SK-N-MC (cell line): ENCODE results near the gene DCAF17.

Experiments
- DNase-seq: peaks from one replicate; pipeline ENCODE4 v3.0.0-alpha.2; 2011; ENCODE audit warnings: low read depth, low spot score
- H3K27ac ChIP-seq: fragments of 200-600 bp; sonication (generic); 2 replicates; pipeline ENCODE4 v1.5.1; 2016; ENCODE audit warnings: mixed run types
- H3K36me3 ChIP-seq: fragments of 200-600 bp; sonication (generic); 2 replicates; pipeline ENCODE4 v1.6.1; 2017; ENCODE audit warnings: antibody characterized with exemption, low read length, mixed read lengths; ENCODE audit not compliant: insufficient read depth
- H3K4me3 ChIP-seq: fragments of 200-600 bp; sonication (generic); 2 replicates; pipeline ENCODE4 v1.5.1; 2016
- H3K9ac ChIP-seq: fragments of 200-600 bp; sonication (generic); 2 replicates; pipeline ENCODE4 v1.8.0; 2017; ENCODE audit warnings: mixed run types, mixed read lengths; ENCODE audit not compliant: insufficient read length
- H3K9me3 ChIP-seq: fragments of 200-600 bp; sonication (generic); 2 replicates; pipeline ENCODE4 v1.6.1; 2017; ENCODE audit warnings: low read depth, mild to moderate bottlenecking, antibody characterized with exemption, low read length, moderate library complexity, mixed read lengths
- EZH2 ChIP-seq: fragments of 200-600 bp; sonication (generic); IDR thresholded peaks from one replicate; pipeline ENCODE4 v1.6.1; 2017; ENCODE audit warnings: antibody characterized with exemption
- FOXP2 ChIP-seq: optimal IDR thresholded peaks from 2 replicates; pipeline ENCODE3; 2011; ENCODE audit warnings: mild to moderate bottlenecking, moderate library complexity; ENCODE audit not compliant: insufficient read depth; ENCODE audit errors: extremely low read length, control extremely low read depth
- POLR2AphosphoS5 ChIP-seq: IDR thresholded peaks from 2 replicates; pipeline ENCODE4 v1.6.1; 2012; ENCODE audit warnings: mild to moderate bottlenecking, low read depth, low read length, borderline replicate concordance

The DCAF17 gene

GRCh38 chr2:171399292-171399691 is 34.7 kb upstream of the DCAF17 start:
- Histone ChIP-seq H3K27ac (no peak overlapping the region), H3K36me3 (peaks cover 9% of the 10 kb centered on the region), H3K9me3 (peaks cover 8% of the 10 kb centered on the region; the same call in 1 of the 2 replicates), H3K9ac (no peak overlapping the region), H3K4me3 (no peak overlapping the region)
- no peak for DNase-seq
- TF ChIP-seq FOXP2, result no peak
- TF ChIP-seq EZH2, result no peak
- TF ChIP-seq POLR2AphosphoS5, result no peak

GRCh38 chr2:171400395-171400794 is 33.6 kb upstream of the DCAF17 start:
- Histone ChIP-seq H3K4me3 (no peak overlapping the region), H3K9me3 (peaks cover 8% of the 10 kb centered on the region; the same call in 1 of the 2 replicates), H3K36me3 (peaks cover 9% of the 10 kb centered on the region), H3K27ac (no peak overlapping the region), H3K9ac (no peak overlapping the region)
- TF ChIP-seq POLR2AphosphoS5, result no peak
- TF ChIP-seq EZH2, result no peak
- no peak for DNase-seq

- TF ChIP-seq EZH2, result no peak
- TF ChIP-seq FOXP2, result no peak
- TF ChIP-seq POLR2AphosphoS5, result no peak
- Histone ChIP-seq H3K27ac (no peak overlapping the region), H3K9ac (no peak overlapping the region), H3K4me3 (no peak overlapping the region), H3K36me3 (peaks cover 9% of the 10 kb centered on the region), H3K9me3 (peaks cover 8% of the 10 kb centered on the region; the same call in 1 of the 2 replicates)
- no peak for DNase-seq
Measured at GRCh38 chr2:171401947-171402346, 32.1 kb upstream of the DCAF17 start.

- Histone ChIP-seq H3K36me3 (peaks cover 6% of the 10 kb centered on the region; the same call in 1 of the 2 replicates), H3K9ac (no peak overlapping the region), H3K4me3 (no peak overlapping the region), H3K9me3 (no peaks in the 10 kb centered on the region; the same call in 1 of the 2 replicates), H3K27ac (no peak overlapping the region)
- no peak for DNase-seq
- TF ChIP-seq EZH2 (no peak), FOXP2 (no peak), POLR2AphosphoS5 (no peak)
Measured at GRCh38 chr2:171402906-171403580, 31.0 kb upstream of the DCAF17 start.

- H3K4me3 ChIP-seq, result no peak overlapping the region
- H3K27ac ChIP-seq, result no peak overlapping the region
- 0 out of 2 replicates have a peak, but pooled peaks cover 3% of the 10 kb centered on the region for H3K36me3 ChIP-seq
- H3K9me3 ChIP-seq, result no peaks in the 10 kb centered on the region
- TF ChIP-seq POLR2AphosphoS5, result no peak
- no peak for TF ChIP-seq EZH2
- TF ChIP-seq FOXP2, result no peak
- H3K9ac ChIP-seq, result no peak overlapping the region
- DNase-seq, result no peak
Measured at GRCh38 chr2:171404261-171404660, 29.8 kb upstream of the DCAF17 start.

- Histone ChIP-seq H3K27ac (no peak overlapping the region), H3K36me3 (0 out of 2 replicates have a peak, but pooled peaks cover 3% of the 10 kb centered on the region), H3K4me3 (no peak overlapping the region), H3K9me3 (no peaks in the 10 kb centered on the region), H3K9ac (no peak overlapping the region)
- no peak for DNase-seq
- no peak for TF ChIP-seq POLR2AphosphoS5
- TF ChIP-seq FOXP2, result no peak
- TF ChIP-seq EZH2, result no peak
Measured at GRCh38 chr2:171404719-171405118, 29.3 kb upstream of the DCAF17 start.

- TF ChIP-seq FOXP2 (no peak), EZH2 (no peak), POLR2AphosphoS5 (no peak)
- Histone ChIP-seq H3K9me3 (no peaks in the 10 kb centered on the region), H3K27ac (no peak overlapping the region), H3K36me3 (0 out of 2 replicates have a peak, but pooled peaks cover 3% of the 10 kb centered on the region), H3K4me3 (no peak overlapping the region), H3K9ac (no peak overlapping the region)
- no peak for DNase-seq
Measured at GRCh38 chr2:171405546-171405945, 28.5 kb upstream of the DCAF17 start.

GRCh38 chr2:171406044-171406443 is 28.0 kb upstream of the DCAF17 start:
- no peak overlapping the region for H3K4me3 ChIP-seq
- 0 out of 2 replicates have a peak, but pooled peaks cover 3% of the 10 kb centered on the region for H3K36me3 ChIP-seq
- no peak overlapping the region for H3K9ac ChIP-seq
- DNase-seq, result no peak
- H3K27ac ChIP-seq, result no peak overlapping the region
- no peak for TF ChIP-seq POLR2AphosphoS5
- TF ChIP-seq EZH2, result no peak
- no peak for TF ChIP-seq FOXP2
- no peaks in the 10 kb centered on the region for H3K9me3 ChIP-seq

- 0 out of 2 replicates have a peak, but pooled peaks cover 1% of the 10 kb centered on the region for H3K36me3 ChIP-seq
- TF ChIP-seq EZH2 (no peak), FOXP2 (no peak), POLR2AphosphoS5 (no peak)
- H3K9me3 ChIP-seq, result no peaks in the 10 kb centered on the region
- no peak overlapping the region for H3K27ac ChIP-seq
- H3K4me3 ChIP-seq, result no peak overlapping the region
- no peak overlapping the region for H3K9ac ChIP-seq
- no peak for DNase-seq
Measured at GRCh38 chr2:171407030-171407675, 26.9 kb upstream of the DCAF17 start.
